NOMO-1 treated with DMSO at 0.1 percent for 48 hours (cell line): Measurements from ENCODE around the gene ATP5F1B.

ENCODE experiments used
- DNase-seq: peaks from one replicate; lab custom pipeline; 2025; ENCODE audit not compliant: unreplicated experiment; lab: John Stamatoyannopoulos, UW

Gene ATP5F1B

DNA sequence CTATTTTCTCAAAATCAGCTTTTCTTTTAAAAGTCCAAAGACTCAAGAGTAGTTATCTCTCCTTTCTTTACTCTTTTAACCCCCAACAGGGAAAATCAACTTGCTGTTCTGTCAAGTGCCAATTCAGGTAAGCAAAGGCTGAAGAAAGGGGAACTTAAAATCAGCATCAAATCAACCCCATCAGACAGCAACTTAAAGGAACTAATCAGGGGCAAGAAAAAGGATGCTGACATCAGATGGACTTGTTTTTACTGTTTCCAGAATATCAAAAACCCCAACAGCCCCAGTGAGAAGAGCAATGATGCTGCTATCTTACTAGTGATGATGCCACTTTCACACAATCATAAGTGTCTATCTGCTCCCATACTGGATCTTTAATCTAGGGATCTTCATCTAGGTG is 19.1 kb downstream of the ATP5F1B start:
- peak; percentile 11 for DNase-seq

DNA sequence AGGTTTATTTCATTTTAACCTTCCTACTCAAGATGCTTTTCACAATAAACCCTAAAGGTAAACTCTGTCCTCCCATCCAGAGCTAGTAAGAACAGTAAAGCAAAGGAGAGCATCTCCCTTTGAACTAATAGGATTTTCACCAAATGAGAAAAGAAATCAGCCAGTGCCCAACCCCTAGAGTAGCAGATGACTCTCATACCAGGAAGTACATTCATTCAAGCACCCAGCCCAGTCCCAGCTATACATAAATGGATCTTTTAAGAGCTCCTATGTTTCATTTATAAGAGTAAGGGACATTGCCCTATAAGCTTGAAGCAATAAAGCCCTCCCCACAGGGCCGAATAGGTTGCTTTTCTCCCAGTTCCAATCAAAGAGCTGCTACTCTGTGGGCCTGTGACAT is 23.2 kb downstream of the ATP5F1B start:
- DNase-seq: no peak

GRCh38 chr12:56616925-56617324 is 28.9 kb downstream of the ATP5F1B start:
- DNase-seq: no peak

DNA sequence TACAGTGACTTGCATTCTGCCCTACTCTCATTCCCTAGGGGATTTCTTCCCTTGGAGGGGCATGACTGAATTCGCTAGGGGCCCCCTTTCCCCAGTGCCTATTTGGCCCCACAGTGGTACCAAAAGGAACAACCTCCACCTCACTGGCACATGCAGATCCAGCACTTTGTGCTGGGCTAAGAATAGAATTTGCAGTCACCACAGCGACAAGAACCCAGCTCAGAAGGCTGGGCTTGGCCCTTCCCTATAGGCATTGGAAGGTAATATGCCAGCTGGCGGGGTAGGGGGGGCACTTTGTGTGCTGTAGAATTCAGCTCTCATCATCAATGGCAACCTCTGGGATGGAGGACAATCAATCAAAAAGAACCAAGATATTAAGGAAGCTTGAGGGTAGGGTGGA is 29.5 kb downstream of the ATP5F1B start:
- DNase-seq: no peak

DNA sequence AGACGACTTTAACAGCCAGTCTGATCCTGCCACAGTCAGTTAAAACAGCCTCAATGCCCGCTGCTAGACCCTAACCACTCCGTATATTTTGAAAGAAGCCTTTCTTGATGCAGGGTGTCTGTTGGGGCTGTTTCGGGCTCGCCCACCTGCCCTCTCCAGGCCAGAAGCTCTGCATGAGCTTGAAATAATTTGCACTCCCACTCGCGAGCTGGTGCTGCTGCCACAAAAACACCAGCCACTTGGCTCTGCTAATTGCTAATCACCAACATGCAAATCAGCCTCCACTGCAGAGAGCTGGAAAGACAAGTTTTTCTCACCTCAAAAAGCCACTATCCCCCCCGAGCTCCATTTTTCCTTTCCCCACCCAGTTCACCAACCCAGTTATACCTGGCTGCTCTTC is 31.2 kb downstream of the ATP5F1B start:
- DNase-seq: no peak

- no peak for DNase-seq
These were observed 41.4 kb downstream of the ATP5F1B start for GRCh38 chr12:56604355-56604754.

GRCh38 chr12:56602239-56602638 is 43.5 kb downstream of the ATP5F1B start:
- DNase-seq: no peak

- no peak for DNase-seq
These were observed 44.3 kb downstream of the ATP5F1B start for GRCh38 chr12:56601503-56601902.

DNA sequence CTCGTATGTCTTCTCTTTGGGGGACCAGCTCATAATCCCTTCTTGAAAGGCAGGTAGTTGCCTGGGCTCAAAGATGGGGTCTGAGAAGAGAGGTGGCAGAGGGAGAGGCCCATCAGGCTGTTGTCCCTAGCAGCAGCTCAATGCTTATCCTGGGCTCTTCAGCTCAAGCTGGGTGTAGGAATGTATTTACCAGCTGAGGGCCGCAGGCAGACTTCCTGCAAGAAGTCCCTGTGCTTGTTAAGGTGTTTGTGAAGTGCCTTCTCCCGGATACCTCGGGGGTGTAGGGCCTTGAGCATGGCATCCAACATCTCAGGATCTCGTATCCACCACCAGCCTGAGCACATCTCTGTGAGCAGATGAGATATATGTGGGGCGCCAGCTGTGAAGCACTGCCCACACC is 45.0 kb downstream of the ATP5F1B start:
- DNase-seq: no peak

GRCh38 chr12:56599797-56600196 is 46.0 kb downstream of the ATP5F1B start:
- no peak for DNase-seq

DNA sequence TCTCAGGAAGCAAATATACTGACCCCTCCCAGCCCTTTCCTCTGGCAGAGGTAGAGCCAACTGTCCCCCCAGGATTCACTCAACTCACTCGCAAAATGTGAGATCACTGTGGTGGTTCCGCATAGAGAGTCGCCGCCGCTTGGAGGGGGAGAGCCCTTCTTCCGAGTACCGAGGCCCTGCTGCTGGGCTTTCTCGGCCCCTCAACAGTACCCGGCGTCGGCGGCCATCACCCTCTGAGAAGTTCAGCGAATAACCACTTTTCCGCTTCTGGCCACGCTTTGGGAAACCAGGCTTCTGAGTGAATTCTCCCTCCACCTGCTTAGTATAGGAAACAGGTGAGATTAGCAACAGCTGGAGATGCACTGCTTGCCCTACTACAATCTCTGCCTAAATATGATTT is 46.7 kb downstream of the ATP5F1B start:
- DNase-seq: no peak

DNA sequence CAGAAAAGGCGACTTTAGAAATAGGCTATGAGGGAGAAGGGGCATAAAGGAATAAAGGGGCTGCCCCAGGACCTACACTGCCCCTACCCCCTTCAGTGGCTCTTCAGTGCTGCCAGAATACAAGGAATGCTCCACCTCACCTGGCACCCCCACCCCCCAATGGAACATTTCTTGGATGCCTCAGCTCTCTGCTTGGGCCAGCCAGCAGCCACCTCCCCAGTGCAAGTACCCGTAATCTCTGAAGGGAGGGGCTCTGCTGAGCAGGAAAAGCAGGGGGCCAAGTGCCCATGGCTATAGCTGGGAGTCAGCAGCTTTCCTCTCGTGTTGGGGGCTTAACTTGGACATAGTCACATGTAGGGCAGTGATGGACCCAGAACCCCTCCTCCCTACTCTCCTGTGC is 49.0 kb downstream of the ATP5F1B start:
- no peak for DNase-seq

DNA sequence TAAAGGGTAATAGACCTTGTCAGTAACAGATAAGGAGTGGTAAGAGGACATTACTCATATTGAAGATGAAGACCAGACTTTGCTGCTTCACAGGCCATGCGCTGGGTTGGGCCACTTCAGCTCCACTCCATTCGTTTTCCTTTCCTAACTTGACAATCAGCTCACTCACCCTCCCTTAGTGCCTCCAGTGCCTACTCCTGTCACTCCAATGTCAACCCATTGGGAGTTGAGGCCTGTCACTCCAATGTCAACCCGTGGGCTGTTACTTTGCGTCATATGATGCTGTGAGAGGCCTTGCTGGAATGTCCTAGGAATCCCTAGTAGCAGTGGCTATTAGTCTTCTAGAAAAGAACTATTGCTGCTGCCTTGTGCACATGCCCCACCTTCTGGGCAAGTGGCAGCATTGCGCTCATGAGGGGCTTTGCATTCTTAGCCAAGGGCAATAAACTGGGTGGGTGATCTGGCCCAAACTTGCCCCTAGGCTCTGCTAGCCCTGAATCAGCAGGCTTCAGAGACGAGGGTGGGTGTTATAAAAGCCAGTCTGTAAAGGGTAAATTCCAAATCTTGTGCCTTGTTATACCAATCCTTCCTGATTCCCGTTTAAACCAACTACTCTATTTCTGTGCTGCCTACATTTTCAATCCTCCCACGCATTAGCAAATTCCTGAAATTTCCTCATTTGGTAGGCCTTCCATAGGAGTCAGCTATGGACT is 51.7 kb downstream of the ATP5F1B start:
- peak; percentile 36 for DNase-seq

DNA sequence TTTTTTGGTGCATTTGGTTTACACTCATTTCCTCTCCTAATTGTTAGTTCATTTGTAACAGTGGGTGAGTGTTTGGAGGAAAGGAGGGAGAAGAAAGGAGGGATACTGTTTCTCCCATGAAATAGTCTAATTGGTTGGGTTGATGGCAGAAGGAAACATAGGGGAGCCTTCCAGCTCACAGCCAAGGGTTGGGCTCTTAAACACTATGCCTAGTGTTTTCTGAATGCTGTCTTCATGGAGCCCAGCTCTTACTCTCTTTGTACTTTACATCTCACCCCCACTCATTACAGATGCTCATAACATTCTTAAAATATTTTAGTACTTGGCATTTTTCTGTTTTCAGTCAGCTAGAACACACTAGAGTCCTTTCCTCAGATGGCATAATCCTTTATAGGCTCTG is 53.8 kb downstream of the ATP5F1B start:
- DNase-seq: no peak

DNA sequence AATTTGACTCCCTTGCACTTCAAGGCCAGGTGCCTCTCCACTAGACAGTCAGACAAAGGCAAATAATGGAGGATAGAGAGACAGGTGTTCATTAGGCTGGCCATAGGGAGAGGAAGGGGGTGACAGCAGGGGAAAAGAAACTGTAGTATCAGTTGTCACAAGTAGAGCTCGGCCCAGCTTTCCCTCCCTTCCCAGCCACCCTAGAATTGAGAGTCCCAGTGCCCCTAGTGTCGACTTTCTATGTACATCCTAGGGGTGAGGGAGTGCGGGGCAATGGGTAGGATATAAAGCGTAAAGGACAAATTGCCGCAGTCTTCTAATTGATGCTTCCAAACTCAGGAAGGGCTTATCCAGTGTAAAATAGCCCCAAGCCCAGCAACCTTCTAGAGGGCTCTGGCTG is 54.7 kb downstream of the ATP5F1B start:
- DNase-seq: no peak

DNA sequence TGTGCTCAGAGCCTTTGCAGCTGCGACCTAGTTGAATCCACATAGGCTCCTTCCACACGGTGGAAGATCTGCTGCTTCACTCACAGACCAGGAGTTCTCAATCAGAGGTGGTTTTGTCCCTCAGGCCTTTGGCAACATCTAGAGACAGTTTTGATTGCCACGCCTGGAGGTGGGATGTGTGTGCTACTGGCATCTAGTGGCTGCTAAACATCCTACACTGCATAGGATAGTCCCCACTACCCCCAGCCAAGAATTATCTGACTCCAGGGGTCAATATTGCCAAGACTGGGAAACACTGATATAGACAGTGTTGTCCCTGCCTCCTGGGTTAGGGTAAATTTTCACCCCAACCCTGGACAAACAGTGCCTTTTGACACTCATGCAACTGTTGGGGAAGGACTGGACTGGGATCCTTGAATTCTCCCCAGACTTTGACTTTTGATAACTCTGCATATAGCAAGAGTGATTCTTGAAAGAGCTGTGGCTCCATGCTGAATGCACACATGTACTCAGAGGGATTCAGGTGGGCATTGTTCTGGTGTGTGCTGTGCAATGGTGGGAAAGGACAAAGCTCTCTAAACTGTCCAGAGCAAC is 55.5 kb downstream of the ATP5F1B start:
- DNase-seq: peak; percentile 35

- DNase-seq: no peak
These were observed 56.0 kb downstream of the ATP5F1B start for GRCh38 chr12:56589783-56590182.
